Parathyroid adenoma (tissue), 2 donors: Measurements from ENCODE around the gene GPN1.

Experiments used
- H2AFZ ChIP-seq: fragments of 300-600 bp; sonication (generic); one replicate; pipeline ENCODE4 v1.7.0; 2017; ENCODE audit warnings: antibody characterized with exemption, mild to moderate bottlenecking
- H3K27ac ChIP-seq: fragments of 300-600 bp; sonication (generic); one replicate; pipeline ENCODE4 v1.7.0; 2017
- H3K27me3 ChIP-seq: fragments of 300-600 bp; sonication (generic); one replicate; pipeline ENCODE4 v1.7.0; 2017; ENCODE audit warnings: low read length; ENCODE audit not compliant: control insufficient read depth, insufficient read depth
- H3K36me3 ChIP-seq: fragments of 300-600 bp; sonication (generic); one replicate; pipeline ENCODE4 v1.7.0; 2017; ENCODE audit warnings: low read length; ENCODE audit not compliant: control insufficient read depth, insufficient read depth
- H3K4me1 ChIP-seq: fragments of 300-600 bp; sonication (generic); one replicate; pipeline ENCODE4 v1.7.0; 2017; ENCODE audit warnings: control low read depth
- H3K4me2 ChIP-seq: fragments of 300-600 bp; sonication (generic); one replicate; pipeline ENCODE4 v1.7.0; 2017; ENCODE audit warnings: low read length
- H3K4me3 ChIP-seq: fragments of 300-600 bp; sonication (generic); one replicate; pipeline ENCODE4 v1.7.0; 2017; ENCODE audit warnings: low read depth, low read length
- H3K79me2 ChIP-seq: fragments of 300-600 bp; sonication (generic); one replicate; pipeline ENCODE4 v1.7.0; 2017; ENCODE audit warnings: control low read depth
- H3K9ac ChIP-seq: fragments of 300-600 bp; sonication (generic); one replicate; pipeline ENCODE4 v1.7.0; 2017; ENCODE audit warnings: mild to moderate bottlenecking
- H3K9me3 ChIP-seq: fragments of 300-600 bp; sonication (generic); one replicate; pipeline ENCODE4 v1.7.0; 2017; ENCODE audit warnings: low read length; ENCODE audit not compliant: control insufficient read depth
- TF ChIP-seq, protein P1 (sequence below): fragments of 300-600 bp; sonication (generic); IDR thresholded peaks from one replicate; pipeline ENCODE4 v1.7.0; 2017; ENCODE audit warnings: antibody characterized with exemption, mild to moderate bottlenecking
- donor health status: primary hyperparathyroidism.

Gene GPN1

DNA sequence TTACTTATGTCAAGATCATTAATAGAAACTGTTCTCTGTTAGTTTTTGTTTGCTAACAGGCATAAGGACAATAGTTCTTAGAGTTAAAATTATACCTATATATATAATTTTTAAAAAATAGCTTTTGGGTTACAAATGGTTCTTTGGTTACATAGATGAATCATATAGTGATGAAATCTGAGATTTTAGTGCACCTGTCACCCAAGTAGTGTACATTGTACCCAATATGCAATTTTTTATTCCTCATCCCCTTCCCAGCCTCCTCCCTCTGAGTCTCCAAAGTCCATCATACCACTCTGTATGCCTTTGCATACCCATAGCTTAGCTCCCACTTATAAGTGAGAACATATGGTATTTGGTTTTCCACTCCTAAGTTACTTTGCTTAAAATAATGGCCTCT lies 61.2 kb downstream of the GPN1 start:
- TF ChIP-seq, protein P1, sequence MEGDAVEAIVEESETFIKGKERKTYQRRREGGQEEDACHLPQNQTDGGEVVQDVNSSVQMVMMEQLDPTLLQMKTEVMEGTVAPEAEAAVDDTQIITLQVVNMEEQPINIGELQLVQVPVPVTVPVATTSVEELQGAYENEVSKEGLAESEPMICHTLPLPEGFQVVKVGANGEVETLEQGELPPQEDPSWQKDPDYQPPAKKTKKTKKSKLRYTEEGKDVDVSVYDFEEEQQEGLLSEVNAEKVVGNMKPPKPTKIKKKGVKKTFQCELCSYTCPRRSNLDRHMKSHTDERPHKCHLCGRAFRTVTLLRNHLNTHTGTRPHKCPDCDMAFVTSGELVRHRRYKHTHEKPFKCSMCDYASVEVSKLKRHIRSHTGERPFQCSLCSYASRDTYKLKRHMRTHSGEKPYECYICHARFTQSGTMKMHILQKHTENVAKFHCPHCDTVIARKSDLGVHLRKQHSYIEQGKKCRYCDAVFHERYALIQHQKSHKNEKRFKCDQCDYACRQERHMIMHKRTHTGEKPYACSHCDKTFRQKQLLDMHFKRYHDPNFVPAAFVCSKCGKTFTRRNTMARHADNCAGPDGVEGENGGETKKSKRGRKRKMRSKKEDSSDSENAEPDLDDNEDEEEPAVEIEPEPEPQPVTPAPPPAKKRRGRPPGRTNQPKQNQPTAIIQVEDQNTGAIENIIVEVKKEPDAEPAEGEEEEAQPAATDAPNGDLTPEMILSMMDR, result no peak
- no peak overlapping the region for H3K4me3 ChIP-seq
- H3K9me3 ChIP-seq, result no peaks in the 10 kb centered on the region
- no peaks in the 10 kb centered on the region for H3K27me3 ChIP-seq
- H3K27ac ChIP-seq, result no peak overlapping the region
- no peak overlapping the region for H2AFZ ChIP-seq
- H3K9ac ChIP-seq, result no peak overlapping the region
- no peaks in the 10 kb centered on the region for H3K4me1 ChIP-seq
- no peaks in the 10 kb centered on the region for H3K36me3 ChIP-seq
- no peaks in the 10 kb centered on the region for H3K79me2 ChIP-seq
- no peak overlapping the region for H3K4me2 ChIP-seq

DNA sequence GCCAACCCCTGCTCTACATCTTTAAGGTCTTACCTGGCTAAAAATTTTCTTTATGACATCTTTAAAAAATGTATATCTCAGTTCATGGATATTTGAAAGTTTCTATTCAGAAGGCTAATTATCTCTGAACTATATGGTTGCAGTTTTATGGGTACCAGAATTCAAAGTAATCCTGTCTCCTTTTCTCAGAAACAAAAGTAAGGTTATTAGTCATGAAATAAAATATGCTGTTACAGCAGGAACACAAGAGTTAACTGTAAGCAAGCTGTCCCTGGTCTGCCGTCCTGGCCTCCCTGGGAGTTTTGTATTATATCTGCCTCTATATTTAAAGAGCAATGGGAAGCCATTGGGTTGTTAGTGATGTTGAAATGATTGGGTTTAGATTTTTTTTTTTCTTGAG lies 68.8 kb downstream of the GPN1 start:
- H3K27me3 ChIP-seq, result no peaks in the 10 kb centered on the region
- no peak overlapping the region for H3K27ac ChIP-seq
- no peaks in the 10 kb centered on the region for H3K36me3 ChIP-seq
- TF ChIP-seq, protein P1, result no peak
- H3K4me1 ChIP-seq, result no peaks in the 10 kb centered on the region
- no peak overlapping the region for H3K4me3 ChIP-seq
- no peaks in the 10 kb centered on the region for H3K79me2 ChIP-seq
- no peaks in the 10 kb centered on the region for H3K9me3 ChIP-seq
- H3K4me2 ChIP-seq, result no peak overlapping the region
- H3K9ac ChIP-seq, result no peak overlapping the region
- no peak overlapping the region for H2AFZ ChIP-seq
